Peyer's patch (tissue), 4 donors: ENCODE data around the gene OGDHL.

Experiments used
- CTCF ChIP-seq, 6 experiments: fragments of 450-650 bp in 4 of 6; fragments of 200-600 bp in 2 of 6; sonication (generic) in 1 of 6; IDR thresholded peaks; one replicate each; pipeline ENCODE4 v1.5.1; 2017 to 2019; ENCODE audit warnings: antibody characterized with exemption in 6 of 6, mild to moderate bottlenecking in 3 of 6, moderate library complexity in 1 of 6
- POLR2A ChIP-seq, 2 donors: fragments of 450-650 bp; IDR thresholded peaks; one replicate each; pipeline ENCODE4 v1.5.1; 2017; ENCODE audit warnings: antibody characterized with exemption in 2 of 2, mild to moderate bottlenecking in 2 of 2, moderate library complexity in 2 of 2

DNA sequence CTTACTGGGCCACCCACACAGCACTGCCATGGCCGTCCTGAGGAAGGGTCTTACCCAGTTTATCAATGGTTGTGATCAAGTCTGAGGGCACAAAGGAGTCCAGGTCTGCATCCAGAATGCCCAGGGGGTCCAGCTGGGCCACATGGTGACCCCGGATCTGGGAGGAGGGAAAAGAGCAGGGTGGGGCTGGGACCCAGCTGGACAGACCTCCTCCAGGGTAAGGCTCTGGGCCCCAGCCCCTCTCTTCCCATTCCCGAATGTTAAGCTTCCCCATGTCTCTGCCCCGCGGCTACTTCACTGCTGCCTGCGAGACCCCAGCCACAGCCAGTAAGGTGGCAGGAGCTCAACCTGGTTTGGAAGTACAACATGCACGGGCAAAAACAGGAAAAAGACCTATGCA lies 9.5 kb downstream of the OGDHL start:
- no peak for TF ChIP-seq CTCF (IDR thresholded peaks at IDR 0.05)
- no peak for TF ChIP-seq POLR2A (IDR thresholded peaks at IDR 0.05)
